SK-N-SH (cell line): Measurements from ENCODE around the gene THBD. TPM values are rescaled to one million over a fixed set of nuclear protein-coding genes. Genes with fewer than 3 reads are reported as not detected.

Source experiments
- CTCF ChIA-PET: fragments of 300-600, 350-600 bp; formaldehyde crosslinking; extraction: SDS; loops from one replicate; lab custom pipeline; 2021; lab: Yijun Ruan, JAX
- POLR2A ChIA-PET: fragments of 350-600 bp; sonication (Branson Sonifier 250); formaldehyde crosslinking; extraction: SDS; loops from one replicate; lab custom pipeline; 2020; ENCODE audit warnings: antibody characterized with exemption, inconsistent platforms; lab: Yijun Ruan, JAX
- DNase-seq: peaks from one replicate; pipeline ENCODE4 v3.0.0; 2012
- H2AFZ ChIP-seq: fragments of 200-600 bp; sonication (generic); 2 replicates; pipeline ENCODE4 v1.8.1; 2016; ENCODE audit warnings: antibody characterized with exemption, mild to moderate bottlenecking, low read depth
- H3F3A ChIP-seq: fragments of 200-600 bp; sonication (generic); replicated peaks from 2 replicates; pipeline ENCODE3; 2016; ENCODE audit warnings: antibody characterized with exemption, mild to moderate bottlenecking; ENCODE audit not compliant: insufficient read depth
- H3K27ac ChIP-seq, 2 experiments: fragments of 200-500 bp in 1 of 2; fragments of 200-600 bp in 1 of 2; sonication (Bioruptor generic) in 1 of 2; sonication (generic), shearing (Covaris generic) in 1 of 2; 2 replicates each; pipeline versions ENCODE4 v1.5.1 to v1.6.1; 2014 to 2016; ENCODE audit warnings: low read depth in 2 of 2, inconsistent platforms in 1 of 2, low read length in 1 of 2, mild to moderate bottlenecking in 1 of 2, mixed read lengths in 1 of 2
- H3K27me3 ChIP-seq: fragments of 200-600 bp; sonication (generic), shearing (Covaris generic); 2 replicates; pipeline ENCODE4 v1.6.1; 2016; ENCODE audit warnings: mixed run types; ENCODE audit not compliant: insufficient read depth
- H3K36me3 ChIP-seq, 2 experiments: fragments of 200-500 bp in 1 of 2; fragments of 200-600 bp in 1 of 2; sonication (Bioruptor generic) in 1 of 2; sonication (generic) in 1 of 2; replicated peaks in 1 of 2; 2 replicates each; pipeline versions ENCODE3 to v1.5.1; 2014 to 2016; ENCODE audit warnings: low read length in 1 of 2, mild to moderate bottlenecking in 1 of 2; ENCODE audit not compliant: insufficient read depth in 2 of 2, control insufficient read depth in 1 of 2
- H3K4me1 ChIP-seq, 2 experiments: fragments of 200-500 bp in 1 of 2; fragments of 200-600 bp in 1 of 2; sonication (Bioruptor generic) in 1 of 2; sonication (generic), shearing (Covaris generic) in 1 of 2; 2 replicates each; pipeline versions ENCODE4 v1.5.1 to v1.6.1; 2014 to 2016; ENCODE audit warnings: low read depth in 1 of 2, low read length in 1 of 2, mixed run types in 1 of 2; ENCODE audit not compliant: insufficient read depth in 2 of 2, control insufficient read depth in 1 of 2
- H3K4me2 ChIP-seq: fragments of 200-600 bp; sonication (generic), shearing (Covaris generic); 2 replicates; pipeline ENCODE4 v1.6.1; 2017; ENCODE audit warnings: mixed run types
- H3K4me3 ChIP-seq, 2 experiments: fragments of 200-500 bp in 1 of 2; fragments of 200-600 bp in 1 of 2; sonication (Bioruptor generic) in 1 of 2; sonication (generic), shearing (Covaris generic) in 1 of 2; 2 replicates each; pipeline versions ENCODE4 v1.5.1 to v1.8.1; 2014 to 2016; ENCODE audit warnings: low read depth in 2 of 2, inconsistent platforms in 1 of 2, low read length in 1 of 2, mild to moderate bottlenecking in 1 of 2, mixed read lengths in 1 of 2, moderate library complexity in 1 of 2
- H3K79me2 ChIP-seq: fragments of 200-600 bp; sonication (generic); 2 replicates; pipeline ENCODE4 v1.8.1; 2017; ENCODE audit warnings: mild to moderate bottlenecking; ENCODE audit not compliant: insufficient read depth
- H3K9ac ChIP-seq: fragments of 200-600 bp; sonication (generic); 2 replicates; pipeline ENCODE4 v1.6.1; 2017; ENCODE audit warnings: mixed run types
- H3K9me2 ChIP-seq: fragments of 200-600 bp; sonication (generic); 2 replicates; pipeline ENCODE4 v1.6.1; 2017; ENCODE audit warnings: mixed run types
- H3K9me3 ChIP-seq: fragments of 200-600 bp; sonication (generic); 2 replicates; pipeline ENCODE4 v1.6.1; 2017; ENCODE audit warnings: mixed run types, mild to moderate bottlenecking, moderate library complexity
- H4K20me1 ChIP-seq: fragments of 200-600 bp; sonication (generic); 2 replicates; pipeline ENCODE4 v1.6.1; 2017; ENCODE audit warnings: mild to moderate bottlenecking, mixed run types; ENCODE audit not compliant: insufficient read depth
- CHD2 ChIP-seq: fragments of 150-350 bp; IDR thresholded peaks from 2 replicates; pipeline ENCODE4 v1.6.1; 2018; ENCODE audit warnings: low read length; ENCODE audit not compliant: partially characterized antibody
- CTCF ChIP-seq: fragments of 200-600 bp; sonication (generic); IDR thresholded peaks from 2 replicates; pipeline ENCODE4 v1.6.1; 2017; ENCODE audit warnings: antibody characterized with exemption, mild to moderate bottlenecking, moderate library complexity
- ELF1 ChIP-seq: IDR thresholded peaks from 2 replicates; pipeline ENCODE4 v1.4.0; 2012
- EP300 ChIP-seq, 2 experiments: IDR thresholded peaks; 2 replicates each; pipeline versions ENCODE4 v1.4.0 to v1.6.1; 2012; ENCODE audit warnings: borderline replicate concordance in 1 of 2, low read depth in 1 of 2, low read length in 1 of 2
- EZH2phosphoT487 ChIP-seq: fragments of 200-600 bp; sonication (generic); IDR thresholded peaks from 2 replicates; pipeline ENCODE4 v1.6.1; 2017; ENCODE audit warnings: low read depth, mixed run types, mild to moderate bottlenecking, antibody characterized with exemption, moderate library complexity, borderline replicate concordance
- FOXJ3 ChIP-seq: sonication (generic); formaldehyde crosslinking; IDR thresholded peaks from 2 replicates; pipeline ENCODE4 v1.5.1; 2020; ENCODE audit warnings: mild to moderate bottlenecking, missing genetic modification reagents
- MXI1 ChIP-seq: IDR thresholded peaks from 2 replicates; pipeline ENCODE4 v1.6.1; 2012; ENCODE audit warnings: mild to moderate bottlenecking, low read depth, low read length, improper control_type of control experiment
- NRF1 ChIP-seq: IDR thresholded peaks from 2 replicates; pipeline ENCODE4 v1.6.1; 2012; ENCODE audit warnings: low read depth, mild to moderate bottlenecking, low read length
- RAD21 ChIP-seq: IDR thresholded peaks from 2 replicates; pipeline ENCODE4 v1.6.1; 2012; ENCODE audit warnings: mild to moderate bottlenecking, low read length
- RCOR1 ChIP-seq: fragments of 150-350 bp; IDR thresholded peaks from 2 replicates; pipeline ENCODE4 v1.6.1; 2017; ENCODE audit warnings: antibody characterized with exemption, low read length
- RXRA ChIP-seq: IDR thresholded peaks from 2 replicates; pipeline ENCODE4 v1.4.0; 2012; ENCODE audit warnings: low read depth, mild to moderate bottlenecking, borderline replicate concordance
- SIN3A ChIP-seq: IDR thresholded peaks from 2 replicates; pipeline ENCODE4 v1.6.1; 2012; ENCODE audit warnings: low read depth, mild to moderate bottlenecking, low read length, moderate library complexity, borderline replicate concordance
- SMC3 ChIP-seq: IDR thresholded peaks from 2 replicates; pipeline ENCODE4 v1.6.1; 2012; ENCODE audit warnings: low read depth, low read length, improper control_type of control experiment
- USF1 ChIP-seq: IDR thresholded peaks from 2 replicates; pipeline ENCODE4 v1.4.0; 2012; ENCODE audit warnings: low read depth, borderline replicate concordance
- YY1 ChIP-seq: IDR thresholded peaks from 2 replicates; pipeline ENCODE4 v1.4.0; 2012; ENCODE audit warnings: low read depth, mild to moderate bottlenecking
- ZBTB33 ChIP-seq: IDR thresholded peaks from 2 replicates; pipeline ENCODE4 v1.4.0; 2012; ENCODE audit warnings: low read depth, borderline replicate concordance
- WGBS: methylation state at CpG from one replicate; pipeline ENCODE4 v1.1.6; 2017; ENCODE audit warnings: low lambda C conversion rate; 5-methylcytosine and 5-hydroxymethylcytosine counted together
- polyA plus RNA-seq, 3 experiments: library from polyadenylated mRNA; depleted of rRNA; stranded (reverse); fragments of >200 nt; gene quantifications; 2 replicates each; pipeline ENCODE4 v1.2.3, GENCODE V29; 2012
- TF ChIP-seq, protein P1 (sequence below): IDR thresholded peaks from 2 replicates; pipeline ENCODE4; 2012
- TF ChIP-seq, protein P2 (sequence below): IDR thresholded peaks from 2 replicates; pipeline ENCODE4 v1.6.1; 2012; ENCODE audit warnings: mild to moderate bottlenecking, low read depth, low read length, moderate library complexity
- TF ChIP-seq, protein P3 (sequence below): IDR thresholded peaks from 2 replicates; pipeline ENCODE4 v1.4.0; 2012; ENCODE audit warnings: low read depth

The THBD gene
- polyA plus RNA-seq, 1 of the 3 experiments (the other 2 are of a cell fraction), result 0.33 TPM

DNA sequence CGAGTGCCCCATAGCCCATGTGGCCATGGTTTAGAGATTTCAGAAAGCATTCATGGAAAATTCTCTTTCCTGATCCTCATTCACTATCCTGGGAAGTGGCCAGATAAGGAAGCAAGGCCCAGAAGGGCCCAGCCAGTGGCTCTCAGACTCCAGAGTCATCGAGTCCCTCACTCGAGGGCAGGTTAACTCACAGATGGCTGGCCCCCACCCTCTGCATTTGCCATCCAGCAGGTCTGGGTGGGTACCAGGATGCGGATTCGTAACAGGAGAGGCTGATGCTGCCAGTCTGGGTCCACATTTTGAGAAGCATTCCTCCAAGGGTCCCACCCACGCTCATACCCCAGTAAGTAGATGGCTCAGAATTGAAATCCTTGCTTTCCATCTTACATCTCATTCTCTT is 18.1 kb downstream of the THBD start:
- ChIA-PET CTCF (no interaction called here), POLR2A (no interaction called here)
- H3K4me3 ChIP-seq, result no peak overlapping the region
- no peaks in the 10 kb centered on the region for H3K79me2 ChIP-seq
- H3K9me3 ChIP-seq, result no peaks in the 10 kb centered on the region
- no peaks in the 10 kb centered on the region for H3K36me3 ChIP-seq
- no peak overlapping the region for H2AFZ ChIP-seq
- no peak for DNase-seq
- no peaks in the 10 kb centered on the region for H3F3A ChIP-seq
- no peaks in the 10 kb centered on the region for H3K4me1 ChIP-seq
- H3K9ac ChIP-seq, result no peak overlapping the region
- TF ChIP-seq SIN3A, result no peak
- TF ChIP-seq EZH2phosphoT487, result no peak
- TF ChIP-seq ELF1, result no peak
- TF ChIP-seq MXI1, result no peak
- TF ChIP-seq RXRA, result no peak
- no peak for TF ChIP-seq CHD2
- TF ChIP-seq RCOR1, result no peak
- TF ChIP-seq ZBTB33, result no peak
- no peak for TF ChIP-seq RAD21
- TF ChIP-seq SMC3, result no peak
- no peak for TF ChIP-seq USF1
- TF ChIP-seq EP300 (IDR thresholded peaks at IDR 0.05; ENCODE audit: borderline replicate concordance in 1 of 2, low read depth in 1 of 2, low read length in 1 of 2), result no peak
- TF ChIP-seq, protein P1, sequence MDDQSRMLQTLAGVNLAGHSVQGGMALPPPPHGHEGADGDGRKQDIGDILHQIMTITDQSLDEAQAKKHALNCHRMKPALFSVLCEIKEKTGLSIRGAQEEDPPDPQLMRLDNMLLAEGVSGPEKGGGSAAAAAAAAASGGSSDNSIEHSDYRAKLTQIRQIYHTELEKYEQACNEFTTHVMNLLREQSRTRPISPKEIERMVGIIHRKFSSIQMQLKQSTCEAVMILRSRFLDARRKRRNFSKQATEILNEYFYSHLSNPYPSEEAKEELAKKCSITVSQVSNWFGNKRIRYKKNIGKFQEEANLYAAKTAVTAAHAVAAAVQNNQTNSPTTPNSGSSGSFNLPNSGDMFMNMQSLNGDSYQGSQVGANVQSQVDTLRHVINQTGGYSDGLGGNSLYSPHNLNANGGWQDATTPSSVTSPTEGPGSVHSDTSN, result no peak
- TF ChIP-seq CTCF, result no peak
- no peak for TF ChIP-seq FOXJ3 (CRISPR knock-in tag)
- TF ChIP-seq, protein P2, sequence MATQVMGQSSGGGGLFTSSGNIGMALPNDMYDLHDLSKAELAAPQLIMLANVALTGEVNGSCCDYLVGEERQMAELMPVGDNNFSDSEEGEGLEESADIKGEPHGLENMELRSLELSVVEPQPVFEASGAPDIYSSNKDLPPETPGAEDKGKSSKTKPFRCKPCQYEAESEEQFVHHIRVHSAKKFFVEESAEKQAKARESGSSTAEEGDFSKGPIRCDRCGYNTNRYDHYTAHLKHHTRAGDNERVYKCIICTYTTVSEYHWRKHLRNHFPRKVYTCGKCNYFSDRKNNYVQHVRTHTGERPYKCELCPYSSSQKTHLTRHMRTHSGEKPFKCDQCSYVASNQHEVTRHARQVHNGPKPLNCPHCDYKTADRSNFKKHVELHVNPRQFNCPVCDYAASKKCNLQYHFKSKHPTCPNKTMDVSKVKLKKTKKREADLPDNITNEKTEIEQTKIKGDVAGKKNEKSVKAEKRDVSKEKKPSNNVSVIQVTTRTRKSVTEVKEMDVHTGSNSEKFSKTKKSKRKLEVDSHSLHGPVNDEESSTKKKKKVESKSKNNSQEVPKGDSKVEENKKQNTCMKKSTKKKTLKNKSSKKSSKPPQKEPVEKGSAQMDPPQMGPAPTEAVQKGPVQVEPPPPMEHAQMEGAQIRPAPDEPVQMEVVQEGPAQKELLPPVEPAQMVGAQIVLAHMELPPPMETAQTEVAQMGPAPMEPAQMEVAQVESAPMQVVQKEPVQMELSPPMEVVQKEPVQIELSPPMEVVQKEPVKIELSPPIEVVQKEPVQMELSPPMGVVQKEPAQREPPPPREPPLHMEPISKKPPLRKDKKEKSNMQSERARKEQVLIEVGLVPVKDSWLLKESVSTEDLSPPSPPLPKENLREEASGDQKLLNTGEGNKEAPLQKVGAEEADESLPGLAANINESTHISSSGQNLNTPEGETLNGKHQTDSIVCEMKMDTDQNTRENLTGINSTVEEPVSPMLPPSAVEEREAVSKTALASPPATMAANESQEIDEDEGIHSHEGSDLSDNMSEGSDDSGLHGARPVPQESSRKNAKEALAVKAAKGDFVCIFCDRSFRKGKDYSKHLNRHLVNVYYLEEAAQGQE, result no peak
- TF ChIP-seq, protein P3, sequence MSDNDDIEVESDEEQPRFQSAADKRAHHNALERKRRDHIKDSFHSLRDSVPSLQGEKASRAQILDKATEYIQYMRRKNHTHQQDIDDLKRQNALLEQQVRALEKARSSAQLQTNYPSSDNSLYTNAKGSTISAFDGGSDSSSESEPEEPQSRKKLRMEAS, result no peak
- TF ChIP-seq NRF1, result no peak
- no peak for TF ChIP-seq YY1
- H4K20me1 ChIP-seq, result no peaks in the 10 kb centered on the region
- WGBS, result 15% methylated on average over 6 of the region's 6 CpGs
- H3K27me3 ChIP-seq, result peaks cover 40% of the 10 kb centered on the region
- no peak overlapping the region for H3K27ac ChIP-seq
- no peaks in the 10 kb centered on the region for H3K9me2 ChIP-seq
- no peak overlapping the region for H3K4me2 ChIP-seq
